H9 (cell line): Measurements from ENCODE around the gene SH3BP5. TPM values are rescaled to one million over a fixed set of nuclear protein-coding genes. Genes with fewer than 3 reads are reported as not detected.

Experiments used
- DNase-seq: peaks from one replicate; pipeline ENCODE4 v3.0.0-alpha.2; 2017
- H2AFZ ChIP-seq: one replicate; pipeline ENCODE4 v1.6.1; 2013; ENCODE audit warnings: mild to moderate bottlenecking, low read length, control low read depth, moderate library complexity
- H2AK5ac ChIP-seq: 2 replicates; pipeline ENCODE4 v1.6.1; 2013; ENCODE audit warnings: low read length, control low read depth, mixed read lengths; ENCODE audit not compliant: insufficient read length
- H2BK120ac ChIP-seq: one replicate; pipeline ENCODE4 v1.6.1; 2013; ENCODE audit warnings: low read depth, mild to moderate bottlenecking, low read length, control low read depth, inconsistent platforms; ENCODE audit not compliant: poor library complexity, severe bottlenecking
- H2BK12ac ChIP-seq: 2 replicates; pipeline ENCODE4 v1.6.1; 2013; ENCODE audit warnings: low read length, control low read depth, mixed read lengths, low read depth; ENCODE audit not compliant: insufficient read length
- H2BK15ac ChIP-seq: 2 replicates; pipeline ENCODE4 v1.6.1; 2013; ENCODE audit warnings: low read depth, low read length, control low read depth
- H2BK20ac ChIP-seq: one replicate; pipeline ENCODE4 v1.6.1; 2013; ENCODE audit warnings: low read depth, mild to moderate bottlenecking, low read length, control low read depth, inconsistent platforms; ENCODE audit not compliant: poor library complexity, severe bottlenecking
- H2BK5ac ChIP-seq: 2 replicates; pipeline ENCODE4 v1.6.1; 2013; ENCODE audit warnings: low read length, control low read depth, mixed read lengths; ENCODE audit not compliant: insufficient read length
- H3K14ac ChIP-seq: 2 replicates; pipeline ENCODE4 v1.6.1; 2013; ENCODE audit warnings: low read length, control low read depth; ENCODE audit not compliant: insufficient read depth
- H3K18ac ChIP-seq: 2 replicates; pipeline ENCODE4 v1.6.1; 2013; ENCODE audit warnings: low read depth, mild to moderate bottlenecking, mixed read lengths, low read length, control low read depth; ENCODE audit not compliant: insufficient read length
- H3K23ac ChIP-seq: 2 replicates; pipeline ENCODE4 v1.6.1; 2013; ENCODE audit warnings: low read length, control low read depth, mixed read lengths, low read depth; ENCODE audit not compliant: insufficient read length
- H3K23me2 ChIP-seq: 2 replicates; pipeline ENCODE4 v1.6.1; 2013; ENCODE audit warnings: low read depth, mild to moderate bottlenecking, mixed read lengths, low read length, control low read depth; ENCODE audit not compliant: insufficient read length, poor library complexity, severe bottlenecking
- H3K27ac ChIP-seq: 2 replicates; pipeline ENCODE4 v1.5.1; 2013; ENCODE audit warnings: low read length, control low read depth, mixed read lengths, low read depth; ENCODE audit not compliant: insufficient read length
- H3K27me3 ChIP-seq: 2 replicates; pipeline ENCODE4 v1.6.1; 2013; ENCODE audit warnings: low read length, control low read depth, inconsistent platforms; ENCODE audit not compliant: insufficient read depth
- H3K4ac ChIP-seq: 2 replicates; pipeline ENCODE4 v1.6.1; 2013; ENCODE audit warnings: low read depth, mild to moderate bottlenecking, control low read depth, inconsistent platforms, low read length, moderate library complexity
- H3K4me1 ChIP-seq: 2 replicates; pipeline ENCODE4 v1.6.1; 2013; ENCODE audit warnings: low read length, control low read depth, inconsistent platforms; ENCODE audit not compliant: insufficient read depth
- H3K4me2 ChIP-seq: 2 replicates; pipeline ENCODE4 v1.6.1; 2013; ENCODE audit warnings: low read length, control low read depth, mixed read lengths; ENCODE audit not compliant: insufficient read length, insufficient read depth
- H3K56ac ChIP-seq: 2 replicates; pipeline ENCODE4 v1.6.1; 2013; ENCODE audit warnings: low read depth, mild to moderate bottlenecking, mixed read lengths, low read length, control low read depth; ENCODE audit not compliant: insufficient read length
- H3K79me1 ChIP-seq: 2 replicates; pipeline ENCODE4 v1.6.1; 2013; ENCODE audit warnings: low read depth, mild to moderate bottlenecking, moderate library complexity, low read length, control low read depth, inconsistent platforms; ENCODE audit not compliant: insufficient read depth, poor library complexity, severe bottlenecking
- H3K79me2 ChIP-seq: 2 replicates; pipeline ENCODE4 v1.6.1; 2013; ENCODE audit warnings: low read length, control low read depth, inconsistent platforms; ENCODE audit not compliant: insufficient read depth
- H3K9ac ChIP-seq: 2 replicates; pipeline ENCODE4 v1.6.1; 2013; ENCODE audit warnings: low read length, control low read depth, mixed read lengths; ENCODE audit not compliant: insufficient read length; ENCODE audit errors: extremely low read depth
- H3K9me3 ChIP-seq: one replicate; pipeline ENCODE4 v1.6.1; 2013; ENCODE audit warnings: low read depth, low read length, inconsistent platforms; ENCODE audit not compliant: control insufficient read depth
- H3T11ph ChIP-seq: one replicate; pipeline ENCODE4 v1.6.1; 2013; ENCODE audit warnings: mild to moderate bottlenecking, low read length, control low read depth, inconsistent platforms
- H4K20me1 ChIP-seq: one replicate; pipeline ENCODE4 v1.6.1; 2013; ENCODE audit not compliant: control insufficient read depth, insufficient read length, insufficient read depth
- H4K5ac ChIP-seq: 2 replicates; pipeline ENCODE4 v1.6.1; 2013; ENCODE audit warnings: low read depth, mild to moderate bottlenecking, mixed read lengths, low read length, control low read depth; ENCODE audit not compliant: insufficient read length
- H4K8ac ChIP-seq: replicated peaks from 2 replicates; pipeline ENCODE4 v1.6.1; 2013; ENCODE audit warnings: low read length, control low read depth, mixed read lengths, low read depth; ENCODE audit not compliant: insufficient read length
- H4K91ac ChIP-seq: 2 replicates; pipeline ENCODE4 v1.6.1; 2013; ENCODE audit warnings: low read depth, mild to moderate bottlenecking, moderate library complexity, mixed read lengths, low read length, control low read depth; ENCODE audit not compliant: insufficient read length
- H3K27ac Mint-ChIP-seq, 3 experiments: 2 replicates in 2 of 3; 3 replicates in 1 of 3; pipeline ENCODE4 v1.8.0; 2020 to 2021; ENCODE audit warnings: mixed read lengths in 3 of 3, mild to moderate bottlenecking in 1 of 3, moderate library complexity in 1 of 3
- H3K27me3 Mint-ChIP-seq: 2 replicates; pipeline ENCODE4 v1.8.0; 2021; ENCODE audit warnings: low read depth, mild to moderate bottlenecking, moderate library complexity, mixed read lengths
- H3K36me3 Mint-ChIP-seq, 3 experiments: 2 replicates in 2 of 3; 3 replicates in 1 of 3; pipeline ENCODE4 v1.8.0; 2020 to 2021; ENCODE audit warnings: low read depth in 3 of 3, mixed read lengths in 3 of 3; ENCODE audit not compliant: insufficient read depth in 1 of 3
- H3K4me1 Mint-ChIP-seq, 2 experiments: 2 replicates each; pipeline ENCODE4 v1.8.0; 2020; ENCODE audit warnings: mixed read lengths in 2 of 2
- H3K4me3 Mint-ChIP-seq, 2 experiments: 2 replicates in 1 of 2; 3 replicates in 1 of 2; pipeline ENCODE4 v1.8.0; 2020 to 2021; ENCODE audit warnings: mild to moderate bottlenecking in 2 of 2, mixed read lengths in 2 of 2, moderate library complexity in 1 of 2
- H3K9me3 Mint-ChIP-seq, 2 experiments: 2 replicates in 1 of 2; 3 replicates in 1 of 2; pipeline ENCODE4 v1.8.0; 2020; ENCODE audit warnings: mild to moderate bottlenecking in 2 of 2, mixed read lengths in 2 of 2, moderate library complexity in 1 of 2
- WGBS: extraction: QIAGEN DNeasy Blood & Tissue Kit; methylation state at CpG from one replicate; pipeline ENCODE4 v1.1.7; 2013; ENCODE audit warnings: missing lambda C conversion rate, low lambda C conversion rate, mixed read lengths; ENCODE audit not compliant: insufficient read length; ENCODE audit errors: extremely low coverage; 5-methylcytosine and 5-hydroxymethylcytosine counted together
- total RNA-seq: library from RNA; stranded (reverse); gene quantifications from 2 replicates; pipeline ENCODE4 v1.2.1, GENCODE V29; 2021
- TF ChIP-seq, protein P1 (sequence below): fragments of 200-600 bp; sonication (generic); conservative IDR thresholded peaks from 3 replicates; pipeline ENCODE4 v1.8.0; 2021; ENCODE audit warnings: antibody characterized with exemption, mild to moderate bottlenecking

SH3BP5 gene
- total RNA-seq, 1 experiment from 2014 or later = 6.8 TPM

DNA sequence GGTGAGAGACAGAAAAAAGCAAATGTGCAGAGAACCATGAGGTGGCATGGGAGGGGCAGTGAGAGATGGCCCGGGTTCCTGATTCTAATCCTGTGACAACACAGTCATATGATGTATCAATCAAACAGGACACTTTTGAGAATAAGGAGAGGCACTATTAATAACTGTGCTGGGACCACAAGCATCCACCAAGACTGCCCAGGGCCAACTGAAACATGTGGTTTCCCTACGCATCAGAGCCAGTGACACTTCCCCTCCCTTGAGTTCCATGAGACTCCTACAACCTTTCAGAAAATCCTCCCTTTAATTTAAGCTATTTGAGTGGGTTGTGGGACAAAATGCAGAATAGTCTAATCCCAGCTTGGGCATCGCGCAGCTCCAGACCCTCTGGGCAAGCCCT, 17.4 kb downstream of the SH3BP5 start:
- H4K5ac ChIP-seq = no peak overlapping the region
- H3K79me1 ChIP-seq = no peaks in the 10 kb centered on the region
- DNase-seq = no peak
- H3K27me3 ChIP-seq = no peaks in the 10 kb centered on the region
- H2BK20ac ChIP-seq = no peak overlapping the region
- Mint-ChIP-seq H3K27me3 (no peaks in the 10 kb centered on the region), H3K27ac (no peak overlapping the region), H3K9me3 (no peaks in the 10 kb centered on the region), H3K4me1 (peaks cover 35 to 38% of the 10 kb centered on the region in 2 experiments), H3K36me3 (no peaks in the 10 kb centered on the region), H3K4me3 (no peak overlapping the region)
- no peaks in the 10 kb centered on the region for H3K23me2 ChIP-seq
- TF ChIP-seq, protein P1, sequence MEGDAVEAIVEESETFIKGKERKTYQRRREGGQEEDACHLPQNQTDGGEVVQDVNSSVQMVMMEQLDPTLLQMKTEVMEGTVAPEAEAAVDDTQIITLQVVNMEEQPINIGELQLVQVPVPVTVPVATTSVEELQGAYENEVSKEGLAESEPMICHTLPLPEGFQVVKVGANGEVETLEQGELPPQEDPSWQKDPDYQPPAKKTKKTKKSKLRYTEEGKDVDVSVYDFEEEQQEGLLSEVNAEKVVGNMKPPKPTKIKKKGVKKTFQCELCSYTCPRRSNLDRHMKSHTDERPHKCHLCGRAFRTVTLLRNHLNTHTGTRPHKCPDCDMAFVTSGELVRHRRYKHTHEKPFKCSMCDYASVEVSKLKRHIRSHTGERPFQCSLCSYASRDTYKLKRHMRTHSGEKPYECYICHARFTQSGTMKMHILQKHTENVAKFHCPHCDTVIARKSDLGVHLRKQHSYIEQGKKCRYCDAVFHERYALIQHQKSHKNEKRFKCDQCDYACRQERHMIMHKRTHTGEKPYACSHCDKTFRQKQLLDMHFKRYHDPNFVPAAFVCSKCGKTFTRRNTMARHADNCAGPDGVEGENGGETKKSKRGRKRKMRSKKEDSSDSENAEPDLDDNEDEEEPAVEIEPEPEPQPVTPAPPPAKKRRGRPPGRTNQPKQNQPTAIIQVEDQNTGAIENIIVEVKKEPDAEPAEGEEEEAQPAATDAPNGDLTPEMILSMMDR = no peak
- H3K14ac ChIP-seq = no peak overlapping the region
- H2AFZ ChIP-seq = no peak overlapping the region
- no peak overlapping the region for H2BK15ac ChIP-seq
- H2BK5ac ChIP-seq = no peak overlapping the region
- no peak overlapping the region for H3K4me2 ChIP-seq
- no peak overlapping the region for H4K8ac ChIP-seq
- H3K79me2 ChIP-seq = no peaks in the 10 kb centered on the region
- no peak overlapping the region for H3K18ac ChIP-seq
- peaks cover 7% of the 10 kb centered on the region; the same call in 1 of the 2 replicates for H3K4me1 ChIP-seq
- H3K9me3 ChIP-seq = no peaks in the 10 kb centered on the region
- no peak overlapping the region for H2BK12ac ChIP-seq
- H3K9ac ChIP-seq = no peak overlapping the region
- no peak overlapping the region for H3K23ac ChIP-seq
- H2BK120ac ChIP-seq = no peak overlapping the region
- H3K56ac ChIP-seq = no peak overlapping the region
- no peak overlapping the region for H2AK5ac ChIP-seq
- no peak overlapping the region for H3K27ac ChIP-seq
- H3K4ac ChIP-seq = no peak overlapping the region
- H4K20me1 ChIP-seq = no peaks in the 10 kb centered on the region
- no peak overlapping the region for H4K91ac ChIP-seq
- no peak overlapping the region for H3T11ph ChIP-seq
- WGBS = no CpG with 5 or more reads among the region's 4 CpGs
